GM12891 (cell line): ENCODE measurements around the gene C19orf44.

Source experiments
- PAX5 ChIP-seq: IDR thresholded peaks from 2 replicates; pipeline ENCODE4 v1.6.1; 2011; ENCODE audit warnings: low read length, moderate library complexity, mild to moderate bottlenecking; ENCODE audit not compliant: insufficient read depth, severe bottlenecking
- POLR2A ChIP-seq: IDR thresholded peaks from 2 replicates; pipeline ENCODE4 v1.6.1; 2011; ENCODE audit warnings: low read depth, low read length, control low read depth
- POLR2AphosphoS5 ChIP-seq: IDR thresholded peaks from 2 replicates; pipeline ENCODE4 v1.6.1; 2011; ENCODE audit warnings: low read depth, low read length, control low read depth
- POU2F2 ChIP-seq: IDR thresholded peaks from 2 replicates; pipeline ENCODE4 v1.6.1; 2011; ENCODE audit warnings: low read depth, mild to moderate bottlenecking, control low read depth, low read length, moderate library complexity
- SPI1 ChIP-seq: IDR thresholded peaks from 2 replicates; pipeline ENCODE4 v1.6.1; 2011; ENCODE audit warnings: low read depth, low read length, control low read depth
- TAF1 ChIP-seq: IDR thresholded peaks from 2 replicates; pipeline ENCODE4 v1.6.1; 2011; ENCODE audit warnings: low read depth, low read length, control low read depth

DNA sequence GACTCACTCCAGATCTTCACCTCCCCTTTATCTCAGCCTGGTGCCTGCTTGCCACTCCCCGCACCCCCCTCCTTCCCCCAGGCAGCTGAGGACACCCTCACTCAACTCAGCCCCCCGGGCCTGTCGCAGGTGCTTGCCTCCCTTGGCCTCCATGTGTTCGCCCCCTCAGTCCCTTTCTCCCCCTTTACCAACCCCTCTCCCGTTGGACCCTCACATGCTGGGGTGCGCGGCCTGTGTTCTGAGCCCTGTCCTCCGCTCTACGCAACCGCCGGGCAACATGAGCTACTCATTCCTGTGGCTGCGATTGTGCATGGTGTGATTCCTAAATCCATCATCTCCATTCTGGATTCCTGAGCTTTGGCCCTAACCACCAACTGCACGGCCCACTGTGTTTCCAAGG is 40.9 kb downstream of the C19orf44 start:
- TF ChIP-seq POLR2AphosphoS5 (no peak), POLR2A (no peak), TAF1 (no peak), PAX5 (no peak), SPI1 (no peak), POU2F2 (no peak)
